ENCODE results near the gene TEX19.

DNA sequence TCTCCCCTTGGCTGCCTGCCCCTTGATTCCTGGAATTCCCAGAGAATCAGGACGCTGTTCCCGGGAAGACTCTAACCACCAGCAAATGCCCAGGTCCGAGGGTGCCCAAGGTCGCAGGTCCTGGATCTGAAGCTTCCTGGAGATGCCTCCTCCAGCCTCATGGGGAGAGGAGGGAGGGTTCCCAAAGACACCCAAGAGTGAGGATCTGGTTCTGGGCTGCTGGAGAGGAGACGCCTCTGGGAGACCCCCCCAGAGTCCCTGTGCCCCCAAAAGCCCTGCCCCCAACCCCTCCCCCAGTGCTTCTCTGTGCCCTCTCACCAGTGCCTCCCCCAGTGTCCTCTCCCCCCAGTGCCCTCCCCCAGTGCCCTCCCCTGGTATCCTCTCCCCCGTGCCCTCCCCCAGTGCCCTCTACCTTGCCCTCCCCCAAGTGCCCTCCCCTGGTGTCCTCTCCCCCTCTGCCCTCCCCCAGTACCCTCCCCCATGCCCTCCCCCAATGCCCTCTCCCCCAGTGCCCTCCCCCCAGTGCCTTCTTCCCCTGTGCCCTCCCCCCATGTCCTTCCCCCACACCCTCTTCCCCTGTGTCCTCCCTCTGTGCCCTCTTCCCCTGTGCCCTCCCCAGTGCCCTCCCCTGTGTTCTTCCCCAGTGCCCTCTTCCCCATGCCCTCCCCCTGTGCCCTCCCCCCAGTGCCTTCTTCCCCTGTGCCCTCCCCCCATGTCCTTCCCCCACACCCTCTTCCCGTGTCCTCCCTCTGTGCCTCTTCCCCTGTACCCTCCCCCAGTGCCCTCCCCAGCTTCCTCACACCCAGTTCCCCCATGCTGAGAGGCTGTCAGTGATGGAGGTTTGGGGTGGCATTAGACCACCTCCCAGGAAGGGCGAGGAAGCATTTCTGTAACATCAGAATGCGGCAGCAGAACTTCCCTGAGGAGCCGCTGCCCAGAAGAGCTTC lies 19.1 kb upstream of the TEX19 start:
- TF ChIP-seq, protein P1, sequence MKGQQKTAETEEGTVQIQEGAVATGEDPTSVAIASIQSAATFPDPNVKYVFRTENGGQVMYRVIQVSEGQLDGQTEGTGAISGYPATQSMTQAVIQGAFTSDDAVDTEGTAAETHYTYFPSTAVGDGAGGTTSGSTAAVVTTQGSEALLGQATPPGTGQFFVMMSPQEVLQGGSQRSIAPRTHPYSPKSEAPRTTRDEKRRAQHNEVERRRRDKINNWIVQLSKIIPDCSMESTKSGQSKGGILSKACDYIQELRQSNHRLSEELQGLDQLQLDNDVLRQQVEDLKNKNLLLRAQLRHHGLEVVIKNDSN (IDR thresholded peaks at IDR 0.05) = no peak
- TF ChIP-seq REST (IDR thresholded peaks at IDR 0.05; ENCODE audit: low read depth) (no peak), FOXM1 (IDR thresholded peaks at IDR 0.05; ENCODE audit: borderline replicate concordance, low read depth) (no peak), EP300 (IDR thresholded peaks at IDR 0.05; ENCODE audit: borderline replicate concordance) (no peak), RAD21 (IDR thresholded peaks at IDR 0.05; ENCODE audit: low read depth) (no peak), YY1 (IDR thresholded peaks at IDR 0.05; ENCODE audit: low read depth) (no peak), TAF1 (IDR thresholded peaks at IDR 0.05; ENCODE audit: low read depth) (no peak), ZBTB7A (IDR thresholded peaks at IDR 0.05; ENCODE audit: low read depth) (no peak), CEBPB (IDR thresholded peaks at IDR 0.05) (no peak), TEAD4 (IDR thresholded peaks at IDR 0.05) (no peak), CREB1 (IDR thresholded peaks at IDR 0.05; ENCODE audit: low read depth) (no peak)
- TF ChIP-seq, protein P2, sequence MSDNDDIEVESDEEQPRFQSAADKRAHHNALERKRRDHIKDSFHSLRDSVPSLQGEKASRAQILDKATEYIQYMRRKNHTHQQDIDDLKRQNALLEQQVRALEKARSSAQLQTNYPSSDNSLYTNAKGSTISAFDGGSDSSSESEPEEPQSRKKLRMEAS (IDR thresholded peaks at IDR 0.05) = no peak

Data from Ishikawa (cell line).